Measurements from ENCODE around the gene PKP4.

Gene PKP4

GRCh38 chr2:158724803-158725381 is 268.1 kb downstream of the PKP4 start:
- DNase-seq: no peak

GRCh38 chr2:158725441-158725891 is 268.7 kb downstream of the PKP4 start:
- DNase-seq: no peak

- DNase-seq: no peak
Observed at GRCh38 chr2:158726911-158727592, 270.3 kb downstream of the PKP4 start.

GRCh38 chr2:158728422-158728821 is 271.7 kb downstream of the PKP4 start:
- no peak for DNase-seq

GRCh38 chr2:158729451-158729850 is 272.7 kb downstream of the PKP4 start:
- no peak for DNase-seq

- peak; percentile 18 for DNase-seq
Observed at GRCh38 chr2:158729873-158730620, 273.3 kb downstream of the PKP4 start.

GRCh38 chr2:158730621-158731140 is 273.9 kb downstream of the PKP4 start:
- DNase-seq: no peak

- no peak for DNase-seq
Observed at GRCh38 chr2:158731386-158731785, 274.6 kb downstream of the PKP4 start.
